HTR-8/SVneo (cell line): ENCODE results near the gene ABCF2.
A peak's percentile ranks its signal among the peaks of the same experiment; 100 is the strongest.

Experiments
- DNase-seq: peaks from one replicate; pipeline ENCODE4 v3.0.0; 2011; ENCODE audit warnings: low spot score, mixed read lengths; ENCODE audit not compliant: insufficient read length
- FAIRE-seq: peaks from 2 replicates; lab custom pipeline; 2011; peaks lifted over from hg19 to GRCh38; lab: Jason Lieb, UNC

The ABCF2 gene

GRCh38 chr7:151243408-151244195, 16.6 kb upstream of the ABCF2 start:
- FAIRE-seq (no peak), DNase-seq (no peak)

GRCh38 chr7:151243045-151243349, 16.0 kb upstream of the ABCF2 start:
- DNase-seq (no peak), FAIRE-seq (no peak)

- DNase-seq (no peak), FAIRE-seq (no peak)
Measured at GRCh38 chr7:151242159-151243044, 15.4 kb upstream of the ABCF2 start.

GRCh38 chr7:151241755-151242096, 14.7 kb upstream of the ABCF2 start:
- FAIRE-seq (no peak), DNase-seq (no peak)

- FAIRE-seq (no peak), DNase-seq (no peak)
Measured at GRCh38 chr7:151240942-151241754, 14.1 kb upstream of the ABCF2 start.

GRCh38 chr7:151240536-151240935, 13.5 kb upstream of the ABCF2 start:
- DNase-seq (no peak), FAIRE-seq (no peak)

- FAIRE-seq, result no peak
- DNase-seq, result no peak
Measured at GRCh38 chr7:151239837-151240459, 12.9 kb upstream of the ABCF2 start.

GRCh38 chr7:151238924-151239836, 12.2 kb upstream of the ABCF2 start:
- FAIRE-seq (no peak), DNase-seq (no peak)

GRCh38 chr7:151238190-151238810, 11.3 kb upstream of the ABCF2 start:
- no peak for DNase-seq
- FAIRE-seq, result no peak

- DNase-seq, result no peak
- no peak for FAIRE-seq
Measured at GRCh38 chr7:151237244-151238189, 10.5 kb upstream of the ABCF2 start.

- no peak for DNase-seq
- no peak for FAIRE-seq
Measured at GRCh38 chr7:151236406-151236805, 9.4 kb upstream of the ABCF2 start.

- DNase-seq (no peak), FAIRE-seq (no peak)
Measured at GRCh38 chr7:151235091-151235787, 8.2 kb upstream of the ABCF2 start.

GRCh38 chr7:151233804-151234203, 6.8 kb upstream of the ABCF2 start:
- FAIRE-seq (no peak), DNase-seq (no peak)

GRCh38 chr7:151232917-151233701, 6.1 kb upstream of the ABCF2 start:
- no peak for FAIRE-seq
- DNase-seq, result peak; percentile 68

GRCh38 chr7:151232091-151232916, 5.3 kb upstream of the ABCF2 start, which contains the start of gene CHPF2:
CHPF2 (plus strand) TSS chr7:151232483; CDS start chr7:151234012, 1,529 bp downstream.
- DNase-seq (peak; percentile 90), FAIRE-seq (no peak)
